SK-N-SH (cell line): ENCODE results near the gene SETD1B.

Source experiments
- CTCF ChIP-seq: fragments of 200-600 bp; sonication (generic); IDR thresholded peaks from 2 replicates; pipeline ENCODE4 v1.6.1; 2017; ENCODE audit warnings: antibody characterized with exemption, mild to moderate bottlenecking, moderate library complexity
- EP300 ChIP-seq, 2 experiments: IDR thresholded peaks; 2 replicates each; pipeline versions ENCODE4 v1.4.0 to v1.6.1; 2012; ENCODE audit warnings: borderline replicate concordance in 1 of 2, low read depth in 1 of 2, low read length in 1 of 2
- EZH2phosphoT487 ChIP-seq: fragments of 200-600 bp; sonication (generic); IDR thresholded peaks from 2 replicates; pipeline ENCODE4 v1.6.1; 2017; ENCODE audit warnings: low read depth, mixed run types, mild to moderate bottlenecking, antibody characterized with exemption, moderate library complexity, borderline replicate concordance
- GABPA ChIP-seq: IDR thresholded peaks from 2 replicates; pipeline ENCODE4 v1.4.0; 2012; ENCODE audit warnings: low read depth, mild to moderate bottlenecking
- MXI1 ChIP-seq: IDR thresholded peaks from 2 replicates; pipeline ENCODE4 v1.6.1; 2012; ENCODE audit warnings: mild to moderate bottlenecking, low read depth, low read length, improper control_type of control experiment
- NRF1 ChIP-seq: IDR thresholded peaks from 2 replicates; pipeline ENCODE4 v1.6.1; 2012; ENCODE audit warnings: low read depth, mild to moderate bottlenecking, low read length
- RAD21 ChIP-seq: IDR thresholded peaks from 2 replicates; pipeline ENCODE4 v1.6.1; 2012; ENCODE audit warnings: mild to moderate bottlenecking, low read length
- REST ChIP-seq: IDR thresholded peaks from 2 replicates; pipeline ENCODE4 v1.6.1; 2012; ENCODE audit warnings: mild to moderate bottlenecking, low read depth, low read length, moderate library complexity
- SMC3 ChIP-seq: IDR thresholded peaks from 2 replicates; pipeline ENCODE4 v1.6.1; 2012; ENCODE audit warnings: low read depth, low read length, improper control_type of control experiment
- TAF1 ChIP-seq: IDR thresholded peaks from 2 replicates; pipeline ENCODE4 v1.6.1; 2012; ENCODE audit warnings: low read depth, mild to moderate bottlenecking, low read length, moderate library complexity, borderline replicate concordance
- TEAD4 ChIP-seq: IDR thresholded peaks from 2 replicates; pipeline ENCODE4 v1.4.0; 2012; ENCODE audit warnings: mild to moderate bottlenecking, borderline replicate concordance; ENCODE audit not compliant: insufficient read depth
- YY1 ChIP-seq: IDR thresholded peaks from 2 replicates; pipeline ENCODE4 v1.4.0; 2012; ENCODE audit warnings: low read depth, mild to moderate bottlenecking
- TF ChIP-seq, protein P1 (sequence below): IDR thresholded peaks from 2 replicates; pipeline ENCODE4 v1.4.0; 2012; ENCODE audit warnings: low read depth
- TF ChIP-seq, protein P2 (sequence below): IDR thresholded peaks from 2 replicates; pipeline ENCODE4; 2012

- no peak for TF ChIP-seq NRF1
- TF ChIP-seq RAD21, result no peak
- TF ChIP-seq EP300 (IDR thresholded peaks at IDR 0.05; ENCODE audit: borderline replicate concordance in 1 of 2, low read depth in 1 of 2, low read length in 1 of 2), result no peak
- TF ChIP-seq REST, result no peak
- TF ChIP-seq CTCF, result no peak
- TF ChIP-seq MXI1, result no peak
- TF ChIP-seq SMC3, result no peak
- TF ChIP-seq, protein P1, sequence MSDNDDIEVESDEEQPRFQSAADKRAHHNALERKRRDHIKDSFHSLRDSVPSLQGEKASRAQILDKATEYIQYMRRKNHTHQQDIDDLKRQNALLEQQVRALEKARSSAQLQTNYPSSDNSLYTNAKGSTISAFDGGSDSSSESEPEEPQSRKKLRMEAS, result no peak
- TF ChIP-seq EZH2phosphoT487, result no peak
- TF ChIP-seq TAF1, result no peak
- TF ChIP-seq GABPA, result no peak
- TF ChIP-seq YY1, result no peak
- no peak for TF ChIP-seq TEAD4
- TF ChIP-seq, protein P2, sequence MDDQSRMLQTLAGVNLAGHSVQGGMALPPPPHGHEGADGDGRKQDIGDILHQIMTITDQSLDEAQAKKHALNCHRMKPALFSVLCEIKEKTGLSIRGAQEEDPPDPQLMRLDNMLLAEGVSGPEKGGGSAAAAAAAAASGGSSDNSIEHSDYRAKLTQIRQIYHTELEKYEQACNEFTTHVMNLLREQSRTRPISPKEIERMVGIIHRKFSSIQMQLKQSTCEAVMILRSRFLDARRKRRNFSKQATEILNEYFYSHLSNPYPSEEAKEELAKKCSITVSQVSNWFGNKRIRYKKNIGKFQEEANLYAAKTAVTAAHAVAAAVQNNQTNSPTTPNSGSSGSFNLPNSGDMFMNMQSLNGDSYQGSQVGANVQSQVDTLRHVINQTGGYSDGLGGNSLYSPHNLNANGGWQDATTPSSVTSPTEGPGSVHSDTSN, result no peak
These were observed 5.0 kb upstream of the SETD1B start for GRCh38 chr12:121798787-121799155.
